B cell (primary cell): ENCODE measurements around the gene ODC1. TPM values are rescaled to one million over a fixed set of nuclear protein-coding genes. Genes with fewer than 3 reads are reported as not detected.

Experiments used
- ATAC-seq: fragments of 200-7000 bp; cut with Tn5 transposase; one replicate; pipeline ENCODE4 v1.10.0; 2021; ENCODE audit warnings: low read depth, mild to moderate bottlenecking, moderate number of reproducible peaks, moderate library complexity
- CTCF ChIA-PET: fragments of 350-600 bp; sonication (Branson Sonifier 250); formaldehyde crosslinking; loops from one replicate; lab custom pipeline; 2021; ENCODE audit warnings: antibody characterized with exemption, inconsistent platforms; lab: Charles Lee
- POLR2A ChIA-PET: fragments of 350-600 bp; sonication (Branson Sonifier 250); formaldehyde crosslinking; loops from one replicate; lab custom pipeline; 2021; ENCODE audit warnings: antibody characterized with exemption; lab: Charles Lee
- DNase-seq: peaks from one replicate; pipeline ENCODE4 v3.0.0; 2013
- H2AFZ ChIP-seq: 2 replicates; pipeline ENCODE4 v1.6.1; 2012; ENCODE audit warnings: mild to moderate bottlenecking, low read depth, low read length; ENCODE audit not compliant: insufficient read depth, poor library complexity, severe bottlenecking
- H3K27ac ChIP-seq, 2 donors: 1 replicate in 1 of 2; 2 replicates in 1 of 2; pipeline ENCODE4 v1.5.1; 2012 to 2013; ENCODE audit warnings: low read length in 2 of 2, mild to moderate bottlenecking in 2 of 2, moderate library complexity in 1 of 2
- H3K27me3 ChIP-seq, 4 experiments: fragments of 200-600 bp in 1 of 4; sonication (generic) in 1 of 4; replicated peaks in 1 of 4; 1 replicate in 2 of 4; 2 replicates in 2 of 4; pipeline versions ENCODE4 v1.6.1 to v1.7.0; 2013 to 2016; ENCODE audit warnings: low read length in 3 of 4, mild to moderate bottlenecking in 2 of 4, mixed read lengths in 1 of 4, moderate library complexity in 1 of 4; ENCODE audit not compliant: insufficient read depth in 4 of 4, control insufficient read depth in 3 of 4; ENCODE audit errors: control extremely low read depth in 1 of 4
- H3K36me3 ChIP-seq, 2 experiments: replicated peaks in 1 of 2; 1 replicate in 1 of 2; 2 replicates in 1 of 2; pipeline versions ENCODE4 v1.6.1 to v1.7.1; 2013; ENCODE audit warnings: low read length in 1 of 2; ENCODE audit not compliant: insufficient read depth in 2 of 2, control insufficient read depth in 1 of 2; ENCODE audit errors: control extremely low read depth in 1 of 2, extremely low read depth in 1 of 2
- H3K4me1 ChIP-seq, 2 donors: fragments of 200-600 bp in 1 of 2; sonication (generic) in 1 of 2; 1 replicate in 1 of 2; 2 replicates in 1 of 2; pipeline versions ENCODE4 v1.5.1 to v1.6.1; 2013 to 2017; ENCODE audit warnings: low read length in 2 of 2; ENCODE audit not compliant: control insufficient read depth in 2 of 2, insufficient read depth in 2 of 2
- H3K4me2 ChIP-seq: replicated peaks from 2 replicates; pipeline ENCODE3; 2012; ENCODE audit warnings: mild to moderate bottlenecking, low read depth, low read length; ENCODE audit not compliant: poor library complexity, severe bottlenecking
- H3K4me3 ChIP-seq, 5 experiments: fragments of 200-600 bp in 1 of 5; sonication (generic) in 1 of 5; 1 replicate in 3 of 5; 2 replicates in 2 of 5; pipeline versions ENCODE4 v1.5.1 to v1.7.0; 2011 to 2016; ENCODE audit warnings: low read length in 4 of 5, mild to moderate bottlenecking in 4 of 5, low read depth in 2 of 5, control low read depth in 1 of 5, moderate library complexity in 1 of 5; ENCODE audit not compliant: insufficient read depth in 1 of 5; ENCODE audit errors: control extremely low read depth in 1 of 5, extremely low read depth in 1 of 5
- H3K79me2 ChIP-seq: fragments of 200-600 bp; sonication (generic); one replicate; pipeline ENCODE4 v1.6.0; 2016; ENCODE audit warnings: low read length; ENCODE audit not compliant: control insufficient read depth, insufficient read depth
- H3K9ac ChIP-seq: fragments of 200-600 bp; sonication (generic); 2 replicates; pipeline ENCODE4 v1.6.1; 2017; ENCODE audit warnings: mild to moderate bottlenecking, low read length, moderate library complexity
- H3K9me3 ChIP-seq, 3 donors: one replicate each; pipeline versions ENCODE4 v1.6.1 to v1.7.1; 2013; ENCODE audit warnings: low read length in 2 of 3; ENCODE audit not compliant: control insufficient read depth in 2 of 3, insufficient read depth in 1 of 3; ENCODE audit errors: control extremely low read depth in 1 of 3
- H4K20me1 ChIP-seq: 2 replicates; pipeline ENCODE4 v1.6.0; 2012; ENCODE audit warnings: mild to moderate bottlenecking, low read length; ENCODE audit not compliant: insufficient read depth, control insufficient read depth, poor library complexity, severe bottlenecking
- H3K27ac Mint-ChIP-seq: one replicate; pipeline ENCODE4 v1.8.0; 2021; ENCODE audit warnings: mixed read lengths
- H3K27me3 Mint-ChIP-seq: one replicate; pipeline ENCODE4 v1.8.0; 2021; ENCODE audit warnings: mixed read lengths
- H3K4me1 Mint-ChIP-seq: one replicate; pipeline ENCODE4 v1.8.0; 2021; ENCODE audit warnings: mixed read lengths
- H3K4me3 Mint-ChIP-seq: one replicate; pipeline ENCODE4 v1.8.0; 2021; ENCODE audit warnings: mixed read lengths
- H3K9me3 Mint-ChIP-seq: one replicate; pipeline ENCODE4 v1.8.0; 2022; ENCODE audit warnings: mixed read lengths; ENCODE audit not compliant: insufficient read depth
- EZH2 ChIP-seq: IDR thresholded peaks from 2 replicates; pipeline ENCODE4 v1.6.1; 2012; ENCODE audit warnings: borderline replicate concordance, low read depth, mild to moderate bottlenecking, moderate library complexity, low read length; ENCODE audit not compliant: insufficient read depth, poor library complexity, severe bottlenecking
- WGBS: methylation state at CpG from one replicate; pipeline ENCODE4 v1.1.5; 2013; ENCODE audit warnings: missing lambda C conversion rate; ENCODE audit not compliant: insufficient coverage; 5-methylcytosine and 5-hydroxymethylcytosine counted together
- intact Hi-C: fragments of 100-400 bp; cut with micrococcal nuclease; formaldehyde crosslinking; loops from one replicate; pipeline ENCODE4 v1.10.0; 2022
- polyA plus RNA-seq: library from polyadenylated mRNA; depleted of rRNA; stranded (reverse); fragments of >200 nt; gene quantifications from 2 replicates; pipeline ENCODE4 v1.2.3, GENCODE V29; 2012
- total RNA-seq, 2 donors: library from RNA; stranded (reverse); fragments of 120-200 nt in 1 of 2; gene quantifications; 1 replicate in 1 of 2; 2 replicates in 1 of 2; pipeline versions ENCODE4 v1.2.3 to v1.2.4, GENCODE V29; 2013 to 2022
- TF ChIP-seq, protein P1 (sequence below): fragments of 200-600 bp; IDR thresholded peaks from one replicate; pipeline ENCODE4 v1.8.0; 2022; ENCODE audit warnings: antibody characterized with exemption, mild to moderate bottlenecking

The ODC1 gene
- total and polyA plus RNA-seq, 2 donors (not counting 1 experiment from before 2014, with no cell fraction given), result 88.7 to 171 TPM

DNA sequence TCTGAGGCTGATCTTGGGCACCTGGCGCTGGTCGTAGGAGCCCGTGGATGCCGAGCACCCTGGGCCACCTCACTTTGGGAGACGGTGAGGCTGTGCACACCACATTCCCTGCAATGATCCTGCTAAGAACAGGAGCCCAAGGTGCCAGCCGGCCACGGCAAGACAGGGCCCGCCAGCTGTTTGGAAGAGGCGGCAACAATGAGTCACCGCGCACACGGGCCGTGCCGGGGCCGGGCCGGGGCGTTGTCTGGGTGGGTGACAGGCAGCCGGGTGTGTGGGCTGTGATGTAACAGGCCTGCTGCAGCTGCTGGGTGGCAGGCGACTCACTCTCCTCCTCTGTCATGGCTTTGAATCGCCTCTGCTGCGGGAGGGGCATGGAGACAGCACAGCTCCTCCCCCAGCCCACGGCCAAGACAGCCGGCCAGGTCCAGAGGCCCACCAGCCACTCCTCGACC is 49.7 kb upstream of the ODC1 start:
- ChIA-PET POLR2A (interaction anchor here (0.6 kb wide), 1 partner anchor 647 kb away, joined by 3 read pairs; no protein-coding TSS in a partner anchor), CTCF (no interaction called here)
- Histone ChIP-seq H3K36me3 (no peaks in the 10 kb centered on the region), H2AFZ (no peak overlapping the region), H3K9me3 (no peaks in the 10 kb centered on the region), H3K9ac (no peak overlapping the region), H3K79me2 (no peaks in the 10 kb centered on the region), H3K27me3 (peaks cover 0 to 21% (median 0%) of the 10 kb centered on the region in 4 experiments), H3K27ac (no peak overlapping the region), H4K20me1 (no peaks in the 10 kb centered on the region), H3K4me3 (no peak overlapping the region), H3K4me1 (peaks cover 7 to 18% of the 10 kb centered on the region in 2 donors), H3K4me2 (no peak overlapping the region)
- DNase-seq (no peak), ATAC-seq (no peak)
- Mint-ChIP-seq H3K27me3 (peaks cover 27% of the 10 kb centered on the region), H3K9me3 (no peaks in the 10 kb centered on the region), H3K4me1 (peaks cover 13% of the 10 kb centered on the region), H3K4me3 (no peak overlapping the region), H3K27ac (no peak overlapping the region)
- TF ChIP-seq, protein P1, sequence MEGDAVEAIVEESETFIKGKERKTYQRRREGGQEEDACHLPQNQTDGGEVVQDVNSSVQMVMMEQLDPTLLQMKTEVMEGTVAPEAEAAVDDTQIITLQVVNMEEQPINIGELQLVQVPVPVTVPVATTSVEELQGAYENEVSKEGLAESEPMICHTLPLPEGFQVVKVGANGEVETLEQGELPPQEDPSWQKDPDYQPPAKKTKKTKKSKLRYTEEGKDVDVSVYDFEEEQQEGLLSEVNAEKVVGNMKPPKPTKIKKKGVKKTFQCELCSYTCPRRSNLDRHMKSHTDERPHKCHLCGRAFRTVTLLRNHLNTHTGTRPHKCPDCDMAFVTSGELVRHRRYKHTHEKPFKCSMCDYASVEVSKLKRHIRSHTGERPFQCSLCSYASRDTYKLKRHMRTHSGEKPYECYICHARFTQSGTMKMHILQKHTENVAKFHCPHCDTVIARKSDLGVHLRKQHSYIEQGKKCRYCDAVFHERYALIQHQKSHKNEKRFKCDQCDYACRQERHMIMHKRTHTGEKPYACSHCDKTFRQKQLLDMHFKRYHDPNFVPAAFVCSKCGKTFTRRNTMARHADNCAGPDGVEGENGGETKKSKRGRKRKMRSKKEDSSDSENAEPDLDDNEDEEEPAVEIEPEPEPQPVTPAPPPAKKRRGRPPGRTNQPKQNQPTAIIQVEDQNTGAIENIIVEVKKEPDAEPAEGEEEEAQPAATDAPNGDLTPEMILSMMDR, result no peak
- no peak for TF ChIP-seq EZH2
- 82% methylated on average over 20 of the region's 24 CpGs for WGBS
- intact Hi-C loops, result no loop called here

DNA sequence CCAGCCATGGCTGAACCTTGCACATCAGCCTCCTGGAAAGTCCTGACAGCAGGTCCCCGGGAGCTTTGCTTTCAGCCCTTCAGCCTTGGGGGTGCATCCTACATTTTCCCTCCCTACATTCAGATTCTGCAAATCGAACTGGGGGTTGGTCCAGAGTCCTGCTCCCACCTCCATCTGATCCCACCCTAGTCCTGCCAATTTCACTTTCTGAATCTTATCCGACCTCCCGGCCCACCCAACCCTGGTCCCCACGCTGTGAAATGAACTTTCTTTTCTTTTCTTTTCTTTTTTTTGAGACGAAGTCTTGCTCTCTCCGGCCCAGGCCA is 47.8 kb upstream of the ODC1 start:
- no peaks in the 10 kb centered on the region for H3K36me3 ChIP-seq
- H3K27ac Mint-ChIP-seq, result no peak overlapping the region
- no peak overlapping the region for H3K27ac ChIP-seq
- DNase-seq, result no peak
- no peak overlapping the region for H3K4me3 Mint-ChIP-seq
- intact Hi-C loops, result no loop called here
- POLR2A ChIA-PET, result no interaction called here
- 83% methylated on average over 7 of the region's 7 CpGs for WGBS
- H3K4me1 Mint-ChIP-seq, result peaks cover 13% of the 10 kb centered on the region
- no peaks in the 10 kb centered on the region for H3K9me3 Mint-ChIP-seq
- no peak overlapping the region for H3K4me2 ChIP-seq
- H3K9me3 ChIP-seq, result peaks cover 0 to 4% (median 3%) of the 10 kb centered on the region in 3 donors
- no peak for TF ChIP-seq EZH2
- TF ChIP-seq, protein P1, result no peak
- H3K4me3 ChIP-seq, result no peak overlapping the region
- H3K27me3 ChIP-seq, result peaks cover 0 to 18% (median 0%) of the 10 kb centered on the region in 4 experiments
- no peak overlapping the region for H3K9ac ChIP-seq
- H3K27me3 Mint-ChIP-seq, result peaks cover 16% of the 10 kb centered on the region
- H3K4me1 ChIP-seq, result peaks cover 7 to 18% of the 10 kb centered on the region in 2 donors
- no peaks in the 10 kb centered on the region for H3K79me2 ChIP-seq
- no peaks in the 10 kb centered on the region for H4K20me1 ChIP-seq
- CTCF ChIA-PET, result no interaction called here
- H2AFZ ChIP-seq, result no peak overlapping the region
- ATAC-seq, result no peak
